GM12878 (cell line): ENCODE data around the gene EPDR1. TPM values are rescaled to one million over a fixed set of nuclear protein-coding genes. Genes with fewer than 3 reads are reported as not detected.

Experiments used
- ATAC-seq: fragments of 200-7000 bp; cut with Tn5 transposase; 3 replicates; pipeline ENCODE4 v1.9.1; 2020; ENCODE audit warnings: mild to moderate bottlenecking, moderate library complexity
- BruUV-seq: library from RNA; stranded (reverse); fragments of 400-500 nt; replicated peaks from 2 replicates; lab custom pipeline; 2021; lab: Mats Ljungman, UMichigan
- CTCF ChIA-PET: fragments of 300-600 bp; sonication (Branson Sonifier 250); formaldehyde crosslinking; extraction: SDS; loops from one replicate; lab custom pipeline; 2021; ENCODE audit warnings: inconsistent platforms; lab: Yijun Ruan, JAX
- POLR2A ChIA-PET: fragments of 350-600 bp; formaldehyde crosslinking; extraction: SDS; loops from one replicate; lab custom pipeline; 2021; ENCODE audit warnings: inconsistent platforms; lab: Charles Lee
- RAD21 ChIA-PET: fragments of 300-600 bp; sonication (Branson Sonifier 250); formaldehyde crosslinking; loops from one replicate; lab custom pipeline; 2023; ENCODE audit warnings: antibody characterized with exemption; ENCODE audit not compliant: unreplicated experiment; lab: Charles Lee
- SMC1A ChIA-PET: fragments of 300-600 bp; sonication (Branson Sonifier 250); formaldehyde crosslinking; loops from one replicate; lab custom pipeline; 2023; ENCODE audit not compliant: unreplicated experiment, uncharacterized antibody; lab: Charles Lee
- DNase-seq: peaks from one replicate; pipeline ENCODE4 v3.0.0-alpha.2; 2011; ENCODE audit warnings: low read depth, low spot score
- FAIRE-seq: peaks from 3 replicates; lab custom pipeline; 2011; peaks lifted over from hg19 to GRCh38; lab: Jason Lieb, UNC
- H2AFZ ChIP-seq: 2 replicates; pipeline ENCODE4 v1.6.0; 2011; ENCODE audit warnings: low read depth, low read length, control low read depth; ENCODE audit not compliant: control insufficient read depth
- H3K27ac ChIP-seq: 2 replicates; pipeline ENCODE4 v1.5.1; 2011; ENCODE audit warnings: control low read depth; ENCODE audit not compliant: control insufficient read depth, insufficient read depth
- H3K27me3 ChIP-seq, 2 experiments: replicated peaks in 1 of 2; 2 replicates each; pipeline versions ENCODE4 v1.6.0 to v1.6.1; 2011; ENCODE audit warnings: low read length in 1 of 2; ENCODE audit not compliant: control insufficient read depth in 2 of 2, insufficient read depth in 2 of 2
- H3K36me3 ChIP-seq, 2 experiments: 2 replicates each; pipeline ENCODE4 v1.5.1; 2011; ENCODE audit warnings: low read length in 1 of 2; ENCODE audit not compliant: control insufficient read depth in 2 of 2, insufficient read depth in 2 of 2
- H3K4me1 ChIP-seq: 2 replicates; pipeline ENCODE4 v1.6.1; 2011; ENCODE audit warnings: mild to moderate bottlenecking, low read length, moderate library complexity, mixed read lengths; ENCODE audit not compliant: control insufficient read depth, insufficient read depth
- H3K4me2 ChIP-seq: 2 replicates; pipeline ENCODE4 v1.6.0; 2011; ENCODE audit warnings: control low read depth; ENCODE audit not compliant: control insufficient read depth, insufficient read depth
- H3K4me3 ChIP-seq: fragments of 200-600 bp; sonication (generic); 2 replicates; pipeline ENCODE4 v1.5.1; 2016
- H3K79me2 ChIP-seq: 2 replicates; pipeline ENCODE4 v1.6.0; 2011; ENCODE audit warnings: low read length; ENCODE audit not compliant: control insufficient read depth, insufficient read depth
- H3K9ac ChIP-seq: 2 replicates; pipeline ENCODE4 v1.8.0; 2011; ENCODE audit warnings: low read length, control low read depth, mixed read lengths; ENCODE audit not compliant: control insufficient read depth, insufficient read depth
- H3K9me3 ChIP-seq: replicated peaks from 3 replicates; pipeline ENCODE4 v1.5.1; 2011; ENCODE audit warnings: mild to moderate bottlenecking, low read length; ENCODE audit not compliant: control insufficient read depth, insufficient read depth
- H4K20me1 ChIP-seq: 2 replicates; pipeline ENCODE4 v1.6.0; 2011; ENCODE audit not compliant: control insufficient read depth, insufficient read depth
- CBX3 ChIP-seq: fragments of 200-600 bp; sonication (generic); IDR thresholded peaks from 2 replicates; pipeline ENCODE4 v1.6.1; 2016; ENCODE audit warnings: low read depth, borderline replicate concordance
- ETV6 ChIP-seq, 2 experiments: fragments of 450-650 bp in 1 of 2; IDR thresholded peaks in 1 of 2; conservative IDR thresholded peaks in 1 of 2; 2 replicates each; pipeline ENCODE4 v1.6.1; 2014; ENCODE audit warnings: antibody characterized with exemption in 1 of 2, borderline replicate concordance in 1 of 2, low read depth in 1 of 2, mild to moderate bottlenecking in 1 of 2, moderate library complexity in 1 of 2
- GATAD2B ChIP-seq: fragments of 450-650 bp; conservative IDR thresholded peaks from 2 replicates; pipeline ENCODE4 v1.6.1; 2017; ENCODE audit warnings: low read depth, mild to moderate bottlenecking, moderate library complexity
- JUND ChIP-seq: IDR thresholded peaks from 2 replicates; pipeline ENCODE4 v1.6.1; 2012; ENCODE audit warnings: low read depth, mild to moderate bottlenecking, low read length, improper control_type of control experiment, moderate library complexity
- MYC ChIP-seq: IDR thresholded peaks from 2 replicates; pipeline ENCODE4 v1.6.1; 2011; ENCODE audit warnings: mild to moderate bottlenecking, low read length, moderate library complexity, inconsistent platforms; ENCODE audit not compliant: insufficient read depth, insufficient replicate concordance, insufficient read length, severe bottlenecking
- PAX5 ChIP-seq: IDR thresholded peaks from 2 replicates; pipeline ENCODE4 v1.6.1; 2011; ENCODE audit warnings: low read depth, low read length, borderline replicate concordance
- POLR2AphosphoS2 ChIP-seq: IDR thresholded peaks from 2 replicates; pipeline ENCODE4 v1.6.1; 2011; ENCODE audit warnings: low read depth, mild to moderate bottlenecking, low read length, improper control_type of control experiment, moderate library complexity
- RCOR1 ChIP-seq: conservative IDR thresholded peaks from 2 replicates; pipeline ENCODE4 v1.6.1; 2012; ENCODE audit warnings: low read depth, low read length, improper control_type of control experiment
- RELA ChIP-seq: fragments of 450-650 bp; IDR thresholded peaks from 2 replicates; pipeline ENCODE4 v1.8.0; 2014; ENCODE audit warnings: borderline replicate concordance; ENCODE audit not compliant: partially characterized antibody
- RELB ChIP-seq: fragments of 450-650 bp; IDR thresholded peaks from 2 replicates; pipeline ENCODE4 v1.6.1; 2017; ENCODE audit warnings: low read depth, mild to moderate bottlenecking, moderate library complexity
- SIN3A ChIP-seq: IDR thresholded peaks from 2 replicates; pipeline ENCODE4 v1.6.1; 2012; ENCODE audit warnings: low read depth, low read length, improper control_type of control experiment
- SMARCA5 ChIP-seq: fragments of 450-650 bp; IDR thresholded peaks from 2 replicates; pipeline ENCODE4 v1.6.1; 2017; ENCODE audit warnings: mild to moderate bottlenecking
- SPI1 ChIP-seq: IDR thresholded peaks from 2 replicates; pipeline ENCODE4 v1.6.1; 2011; ENCODE audit warnings: low read depth, mild to moderate bottlenecking, low read length, moderate library complexity, borderline replicate concordance; ENCODE audit not compliant: insufficient read depth
- TARDBP ChIP-seq: IDR thresholded peaks from 2 replicates; pipeline ENCODE4 v1.6.1; 2016; ENCODE audit warnings: borderline replicate concordance
- WGBS: methylation state at CpG from one replicate; pipeline ENCODE4 v1.1.6; 2016; ENCODE audit warnings: low lambda C conversion rate; ENCODE audit not compliant: insufficient replicate concordance, insufficient coverage; ENCODE audit errors: missing lambda C conversion rate; 5-methylcytosine and 5-hydroxymethylcytosine counted together
- in situ Hi-C: fragments of 300-500 bp; cut with MboI; formaldehyde crosslinking; loops from 9 replicates; pipeline ENCODE4 v1.14.3; 2018; ENCODE audit warnings: mixed read lengths
- intact Hi-C: fragments of 100-400 bp; cut with micrococcal nuclease; formaldehyde crosslinking; loops from one replicate; pipeline ENCODE4 v1.14.2; 2022; ENCODE audit not compliant: unreplicated experiment
- polyA plus RNA-seq, 11 experiments: library from polyadenylated mRNA; depleted of rRNA in 4 of 11; unstranded in 6 of 11; stranded (reverse) in 5 of 11; fragments of >200 nt; fragmentation: Nextera tagmentation in 4 of 11; fragmentation: Illumina TruSeq in 1 of 11; extraction: Ambion mirVana in 4 of 11; extraction: Trizol in 1 of 11; gene quantifications; 1 replicate in 1 of 11; 2 replicates in 10 of 11; pipeline versions ENCODE4 v1.2.1 to v1.2.3, GENCODE V29; 2011 to 2016; ENCODE audit warnings: inconsistent platforms in 2 of 11, missing spikeins in 2 of 11, low read depth in 1 of 11
- total RNA-seq, 4 experiments: library from RNA; depleted of rRNA in 3 of 4; stranded (reverse); fragments of >200 nt in 3 of 4; fragmentation: Illumina TruSeq in 1 of 4; extraction: Trizol in 1 of 4; gene quantifications; 2 replicates each; pipeline versions ENCODE4 v1.2.1 to v1.2.3, GENCODE V29; 2013 to 2021
- TF ChIP-seq, protein P1 (sequence below): IDR thresholded peaks from 2 replicates; pipeline ENCODE4 v1.6.1; 2011; ENCODE audit warnings: mild to moderate bottlenecking, low read depth, low read length, moderate library complexity; ENCODE audit not compliant: insufficient replicate concordance

Gene EPDR1
- total and polyA plus RNA-seq, 10 of the 15 experiments (the other 5 are each of a cell fraction or from before 2014, with no cell fraction given), result 1.2 to 18.8 (median 4.7) TPM

DNA sequence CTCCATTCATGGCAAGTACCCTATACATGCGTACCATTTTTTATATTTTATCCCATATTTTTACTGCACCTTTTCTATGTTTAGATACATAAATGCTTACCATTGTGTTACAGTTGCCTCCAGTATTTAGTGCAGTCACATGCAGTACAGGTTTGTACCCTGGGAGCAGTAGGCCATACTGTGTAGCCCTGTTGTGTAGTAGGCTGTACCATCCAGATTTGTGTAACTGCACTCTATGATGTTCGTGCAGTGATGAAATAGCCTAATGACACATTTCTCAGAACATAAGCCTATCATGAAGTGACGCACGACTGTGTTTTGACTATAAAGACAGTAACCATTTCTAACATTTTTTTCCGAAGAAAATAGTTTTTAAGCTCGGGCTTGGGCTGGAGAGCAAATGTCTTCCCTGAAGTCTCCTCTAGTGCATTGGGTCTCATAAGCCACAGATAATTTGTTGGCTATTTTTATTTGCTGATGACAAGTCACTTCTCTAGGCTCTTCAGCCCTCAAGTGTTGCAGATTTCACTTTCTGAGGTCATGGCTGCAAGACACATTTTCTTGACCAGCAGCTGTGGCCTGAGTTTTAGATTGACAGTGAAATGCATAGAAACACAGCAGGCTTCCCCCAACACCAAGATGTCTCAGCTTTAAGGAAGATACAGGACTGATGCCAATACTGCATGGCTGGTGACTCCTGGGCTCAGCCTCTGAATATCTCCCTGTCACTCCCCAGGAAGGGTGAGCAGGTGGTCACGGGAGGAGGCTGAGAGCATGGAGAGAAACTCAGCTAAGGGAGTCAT, 26.9 kb downstream of the EPDR1 start (continued):
- TF ChIP-seq, protein P1, sequence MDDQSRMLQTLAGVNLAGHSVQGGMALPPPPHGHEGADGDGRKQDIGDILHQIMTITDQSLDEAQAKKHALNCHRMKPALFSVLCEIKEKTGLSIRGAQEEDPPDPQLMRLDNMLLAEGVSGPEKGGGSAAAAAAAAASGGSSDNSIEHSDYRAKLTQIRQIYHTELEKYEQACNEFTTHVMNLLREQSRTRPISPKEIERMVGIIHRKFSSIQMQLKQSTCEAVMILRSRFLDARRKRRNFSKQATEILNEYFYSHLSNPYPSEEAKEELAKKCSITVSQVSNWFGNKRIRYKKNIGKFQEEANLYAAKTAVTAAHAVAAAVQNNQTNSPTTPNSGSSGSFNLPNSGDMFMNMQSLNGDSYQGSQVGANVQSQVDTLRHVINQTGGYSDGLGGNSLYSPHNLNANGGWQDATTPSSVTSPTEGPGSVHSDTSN, result no peak
- TF ChIP-seq RCOR1 (no peak), SIN3A (no peak), SPI1 (no peak)

DNA sequence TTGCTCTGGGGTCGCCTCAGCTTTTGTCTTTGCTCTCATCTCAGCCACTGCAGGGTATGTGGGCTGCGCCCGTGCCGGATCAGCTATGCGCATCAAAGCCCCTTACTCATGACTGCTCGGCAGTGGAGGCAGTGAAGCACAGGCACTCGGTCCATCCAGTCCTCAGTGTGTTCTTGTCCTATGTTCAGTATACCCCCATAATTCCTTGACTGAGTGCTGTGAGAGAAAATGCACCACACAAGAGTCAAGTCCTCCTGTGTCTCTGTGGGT, 27.4 kb downstream of the EPDR1 start:
- peaks cover 3% of the 10 kb centered on the region; the same call in 1 of the 2 replicates for H3K4me1 ChIP-seq
- H4K20me1 ChIP-seq, result no peaks in the 10 kb centered on the region
- 86% methylated on average over 7 of the region's 7 CpGs for WGBS
- H3K27ac ChIP-seq, result no peak overlapping the region
- H3K4me2 ChIP-seq, result no peak overlapping the region
- FAIRE-seq, result no peak
- RAD21 ChIA-PET, result interaction anchor here (1.5 kb wide), 1 partner anchor 28 kb away, joined by 5 read pairs; the partner anchor contains the start of gene EPDR1
- no peaks in the 10 kb centered on the region for H3K36me3 ChIP-seq
- no peak for ATAC-seq
- H2AFZ ChIP-seq, result no peak overlapping the region
- CTCF ChIA-PET, result interaction anchor here (0.6 to 6.1 kb wide), 4 partner anchors 10 to 160 kb away, joined by 3 to 108 read pairs (median 3); partner anchors contain the start of genes EPDR1 and SFRP4
- no peak overlapping the region for H3K9ac ChIP-seq
- in situ Hi-C loops (no loop called here), intact Hi-C loops (no loop called here)
- no TSS peak for BruUV-seq
- SMC1A ChIA-PET, result interaction anchor here (0.6 to 7.7 kb wide), 4 partner anchors 23 to 77 kb away, joined by 3 to 98 read pairs (median 7); partner anchors contain the start of genes EPDR1 and SFRP4
- DNase-seq, result no peak
- H3K4me3 ChIP-seq, result no peak overlapping the region
- no peaks in the 10 kb centered on the region for H3K79me2 ChIP-seq
- POLR2A ChIA-PET, result interaction anchor here (2.2 kb wide), 1 partner anchor 31 kb away, joined by 11 read pairs; the partner anchor contains the start of gene SFRP4
- H3K9me3 ChIP-seq, result no peaks in the 10 kb centered on the region
- H3K27me3 ChIP-seq, result no peaks in the 10 kb centered on the region
- TF ChIP-seq CBX3, result no peak
- no peak for TF ChIP-seq SIN3A
- no peak for TF ChIP-seq GATAD2B
- TF ChIP-seq PAX5, result no peak
- TF ChIP-seq TARDBP, result no peak
- no peak for TF ChIP-seq POLR2AphosphoS2
- no peak for TF ChIP-seq ETV6 (conservative IDR thresholded peaks at IDR 0.05 in 1 of 2, IDR thresholded peaks at IDR 0.05 in 1 of 2; ENCODE audit: borderline replicate concordance in 1 of 2, low read depth in 1 of 2)
- no peak for TF ChIP-seq JUND
- no peak for TF ChIP-seq RELB
- TF ChIP-seq RELA, result no peak
- no peak for TF ChIP-seq MYC
- no peak for TF ChIP-seq SMARCA5
